ENCODE measurements around the gene XPC.
A peak's percentile ranks its signal among the peaks of the same experiment; 100 is the strongest.

XPC gene

DNA sequence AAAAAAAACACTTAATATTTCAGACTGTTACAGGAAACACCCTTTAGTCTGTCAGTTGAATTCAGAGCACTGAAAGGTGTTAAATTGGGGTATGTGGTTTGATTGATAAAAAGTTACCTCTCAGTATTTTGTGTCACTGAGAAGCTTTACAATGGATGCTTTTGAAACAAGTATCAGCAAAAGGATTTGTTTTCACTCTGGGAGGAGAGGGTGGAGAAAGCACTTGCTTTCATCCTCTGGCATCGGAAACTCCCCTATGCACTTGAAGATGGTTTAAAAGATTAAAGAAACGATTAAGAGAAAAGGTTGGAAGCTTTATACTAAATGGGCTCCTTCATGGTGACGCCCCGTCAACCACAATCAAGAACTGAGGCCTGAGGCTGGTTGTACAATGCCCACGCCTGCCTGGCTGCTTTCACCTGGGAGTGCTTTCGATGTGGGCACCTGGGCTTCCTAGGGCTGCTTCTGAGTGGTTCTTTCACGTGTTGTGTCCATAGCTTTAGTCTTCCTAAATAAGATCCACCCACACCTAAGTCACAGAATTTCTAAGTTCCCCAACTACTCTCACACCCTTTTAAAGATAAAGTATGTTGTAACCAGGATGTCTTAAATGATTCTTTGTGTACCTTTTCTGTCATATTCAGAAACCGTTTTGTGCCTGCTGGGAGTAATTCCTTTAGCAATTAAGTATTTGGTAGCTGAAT, 35.7 kb downstream of the XPC start:
- H3K9ac ChIP-seq (ENCODE audit: low read length) = peak overlapping the region; percentile 95

DNA sequence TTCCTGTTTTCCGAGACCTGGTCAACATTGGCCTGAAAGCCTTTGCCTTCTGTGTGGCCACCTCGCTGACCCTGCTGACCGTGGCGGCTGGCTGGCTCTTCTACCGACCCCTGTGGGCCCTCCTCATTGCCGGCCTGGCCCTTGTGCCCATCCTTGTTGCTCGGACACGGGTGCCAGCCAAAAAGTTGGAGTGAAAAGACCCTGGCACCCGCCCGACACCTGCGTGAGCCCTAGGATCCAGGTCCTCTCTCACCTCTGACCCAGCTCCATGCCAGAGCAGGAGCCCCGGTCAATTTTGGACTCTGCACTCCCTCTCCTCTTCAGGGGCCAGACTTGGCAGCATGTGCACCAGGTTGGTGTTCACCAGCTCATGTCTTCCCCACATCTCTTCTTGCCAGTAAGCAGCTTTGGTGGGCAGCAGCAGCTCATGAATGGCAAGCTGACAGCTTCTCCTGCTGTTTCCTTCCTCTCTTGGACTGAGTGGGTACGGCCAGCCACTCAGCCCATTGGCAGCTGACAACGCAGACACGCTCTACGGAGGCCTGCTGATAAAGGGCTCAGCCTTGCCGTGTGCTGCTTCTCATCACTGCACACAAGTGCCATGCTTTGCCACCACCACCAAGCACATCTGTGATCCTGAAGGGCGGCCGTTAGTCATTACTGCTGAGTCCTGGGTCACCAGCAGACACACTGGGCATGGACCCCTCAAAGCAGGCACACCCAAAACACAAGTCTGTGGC, 36.6 kb downstream of the XPC start:
- Histone ChIP-seq H3K18ac (ENCODE audit: low read depth in 1 of 2, low read length in 2 of 2) (no peak overlapping the region), H3K27me3 (ENCODE audit: control insufficient read depth in 1 of 2, insufficient read depth in 1 of 2, low read length in 2 of 2) (no peaks in the 10 kb centered on the region), H3K9me3 (ENCODE audit: control insufficient read depth, low read length) (no peaks in the 10 kb centered on the region), H2BK5ac (ENCODE audit: low read depth, low read length, poor library complexity, severe bottlenecking) (no peak overlapping the region), H3K4me2 (ENCODE audit: low read length, poor library complexity, severe bottlenecking) (no peak overlapping the region), H3K79me1 (replicated peaks; ENCODE audit: low read length, poor library complexity, severe bottlenecking) (peaks cover 18% of the 10 kb centered on the region), H3K36me3 (ENCODE audit: control insufficient read depth in 1 of 2, insufficient read depth in 2 of 2, low read depth in 1 of 2, low read length in 2 of 2) (peaks cover 65 to 75% of the 10 kb centered on the region in 2 experiments), H3K14ac (ENCODE audit: low read length in 2 of 2) (peak overlapping the region in 1 of 2 experiments; percentile 4), H2AFZ (ENCODE audit: low read depth, low read length) (no peak overlapping the region), H3K9ac (ENCODE audit: low read length) (peak overlapping the region; percentile 95), H2BK15ac (ENCODE audit: low read depth, poor library complexity, severe bottlenecking) (no peak overlapping the region), H4K91ac (ENCODE audit: low read length) (no peak overlapping the region), H3K4me3 (ENCODE audit: insufficient read depth in 1 of 2, low read depth in 1 of 2, low read length in 2 of 2) (no peak overlapping the region), H3K4me1 (ENCODE audit: control insufficient read depth, insufficient read depth, low read depth, low read length) (peaks cover 23% of the 10 kb centered on the region), H2BK120ac (ENCODE audit: low read depth, low read length) (no peak overlapping the region), H4K8ac (ENCODE audit: low read length) (peak overlapping the region; percentile 10), H2AK5ac (ENCODE audit: low read length, severe bottlenecking) (no peak overlapping the region), H2BK12ac (ENCODE audit: low read length in 2 of 2) (peak overlapping the region; percentile 29 to 85), H3K23ac (ENCODE audit: low read length in 2 of 2) (no peak overlapping the region), H3K4ac (ENCODE audit: low read depth in 1 of 2, low read length in 2 of 2) (no peak overlapping the region), H3K27ac (ENCODE audit: low read length, poor library complexity, severe bottlenecking) (no peak overlapping the region)
- WGBS = 97% methylated on average over 19 of the region's 19 CpGs
- DNase-seq = no peak

More for the DNA sequence above, 35.7 kb downstream of the XPC start:
- H3K27me3 ChIP-seq (ENCODE audit: control insufficient read depth in 1 of 2, insufficient read depth in 1 of 2, low read length in 2 of 2) = no peaks in the 10 kb centered on the region
- peaks cover 22% of the 10 kb centered on the region for H3K4me1 ChIP-seq (ENCODE audit: control insufficient read depth, insufficient read depth, low read depth, low read length)
- WGBS = 82% methylated on average over 8 of the region's 8 CpGs
- H2AK5ac ChIP-seq (ENCODE audit: low read length, severe bottlenecking) = peak overlapping the region; percentile 19
- DNase-seq = peak; percentile 15
- no peak overlapping the region for H3K4me3 ChIP-seq (ENCODE audit: insufficient read depth in 1 of 2, low read depth in 1 of 2, low read length in 2 of 2)
- H2BK120ac ChIP-seq (ENCODE audit: low read depth, low read length) = no peak overlapping the region
- H3K4ac ChIP-seq (ENCODE audit: low read depth in 1 of 2, low read length in 2 of 2) = no peak overlapping the region
- H3K14ac ChIP-seq (ENCODE audit: low read length in 2 of 2) = no peak overlapping the region
- no peak overlapping the region for H2BK5ac ChIP-seq (ENCODE audit: low read depth, low read length, poor library complexity, severe bottlenecking)
- H2AFZ ChIP-seq (ENCODE audit: low read depth, low read length) = no peak overlapping the region
- H4K91ac ChIP-seq (ENCODE audit: low read length) = no peak overlapping the region
- no peak overlapping the region for H3K23ac ChIP-seq (ENCODE audit: low read length in 2 of 2)
- H3K36me3 ChIP-seq (ENCODE audit: control insufficient read depth in 1 of 2, insufficient read depth in 2 of 2, low read depth in 1 of 2, low read length in 2 of 2) = peaks cover 65 to 78% of the 10 kb centered on the region in 2 experiments
- no peaks in the 10 kb centered on the region for H3K9me3 ChIP-seq (ENCODE audit: control insufficient read depth, low read length)
- H2BK15ac ChIP-seq (ENCODE audit: low read depth, poor library complexity, severe bottlenecking) = no peak overlapping the region
- H3K79me1 ChIP-seq (replicated peaks; ENCODE audit: low read length, poor library complexity, severe bottlenecking) = peaks cover 16% of the 10 kb centered on the region
- peak overlapping the region; percentile 43 for H3K27ac ChIP-seq (ENCODE audit: low read length, poor library complexity, severe bottlenecking)
- H4K8ac ChIP-seq (ENCODE audit: low read length) = peak overlapping the region; percentile 21
- H2BK12ac ChIP-seq (ENCODE audit: low read length in 2 of 2) = peak overlapping the region in 1 of 2 experiments; percentile 68
- H3K18ac ChIP-seq (ENCODE audit: low read depth in 1 of 2, low read length in 2 of 2) = peak overlapping the region in 1 of 2 experiments; percentile 54
- no peak overlapping the region for H3K4me2 ChIP-seq (ENCODE audit: low read length, poor library complexity, severe bottlenecking)

DNA sequence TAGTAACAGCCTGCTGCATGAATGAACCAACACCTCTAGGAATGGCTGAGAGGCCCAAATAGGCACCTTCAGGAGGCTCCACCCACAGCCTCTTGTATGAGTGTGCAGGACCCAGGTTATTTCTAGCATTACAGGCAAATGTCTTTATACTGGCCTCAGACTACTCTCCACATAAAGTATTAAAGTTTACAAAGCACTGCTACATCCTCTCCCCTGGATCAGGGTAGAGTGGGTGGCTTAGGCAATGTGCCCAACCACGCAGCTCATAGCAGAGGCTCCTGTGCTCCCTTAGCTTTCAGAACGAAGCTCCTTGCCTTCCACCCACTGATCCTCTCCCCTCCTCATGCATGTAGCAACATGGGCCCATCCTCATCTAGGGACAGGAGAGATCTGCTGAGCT, 37.3 kb downstream of the XPC start:
- Histone ChIP-seq H4K91ac (ENCODE audit: low read length) (no peak overlapping the region), H2BK15ac (ENCODE audit: low read depth, poor library complexity, severe bottlenecking) (no peak overlapping the region), H3K4me2 (ENCODE audit: low read length, poor library complexity, severe bottlenecking) (no peak overlapping the region), H3K18ac (ENCODE audit: low read depth in 1 of 2, low read length in 2 of 2) (no peak overlapping the region), H2BK12ac (ENCODE audit: low read length in 2 of 2) (no peak overlapping the region), H3K79me1 (replicated peaks; ENCODE audit: low read length, poor library complexity, severe bottlenecking) (peaks cover 17% of the 10 kb centered on the region), H3K23ac (ENCODE audit: low read length in 2 of 2) (no peak overlapping the region), H4K8ac (ENCODE audit: low read length) (no peak overlapping the region), H3K4me3 (ENCODE audit: insufficient read depth in 1 of 2, low read depth in 1 of 2, low read length in 2 of 2) (no peak overlapping the region), H2AFZ (ENCODE audit: low read depth, low read length) (no peak overlapping the region), H3K14ac (ENCODE audit: low read length in 2 of 2) (no peak overlapping the region), H2BK120ac (ENCODE audit: low read depth, low read length) (no peak overlapping the region), H3K9me3 (ENCODE audit: control insufficient read depth, low read length) (no peaks in the 10 kb centered on the region), H3K4ac (ENCODE audit: low read depth in 1 of 2, low read length in 2 of 2) (no peak overlapping the region), H3K4me1 (ENCODE audit: control insufficient read depth, insufficient read depth, low read depth, low read length) (peaks cover 23% of the 10 kb centered on the region), H2BK5ac (ENCODE audit: low read depth, low read length, poor library complexity, severe bottlenecking) (no peak overlapping the region), H3K36me3 (ENCODE audit: control insufficient read depth in 1 of 2, insufficient read depth in 2 of 2, low read depth in 1 of 2, low read length in 2 of 2) (peaks cover 65 to 75% of the 10 kb centered on the region in 2 experiments), H3K27me3 (ENCODE audit: control insufficient read depth in 1 of 2, insufficient read depth in 1 of 2, low read length in 2 of 2) (no peaks in the 10 kb centered on the region), H3K9ac (ENCODE audit: low read length) (no peak overlapping the region), H3K27ac (ENCODE audit: low read length, poor library complexity, severe bottlenecking) (no peak overlapping the region), H2AK5ac (ENCODE audit: low read length, severe bottlenecking) (no peak overlapping the region)
- no peak for DNase-seq
- 92% methylated on average over 2 of the region's 2 CpGs for WGBS

DNA sequence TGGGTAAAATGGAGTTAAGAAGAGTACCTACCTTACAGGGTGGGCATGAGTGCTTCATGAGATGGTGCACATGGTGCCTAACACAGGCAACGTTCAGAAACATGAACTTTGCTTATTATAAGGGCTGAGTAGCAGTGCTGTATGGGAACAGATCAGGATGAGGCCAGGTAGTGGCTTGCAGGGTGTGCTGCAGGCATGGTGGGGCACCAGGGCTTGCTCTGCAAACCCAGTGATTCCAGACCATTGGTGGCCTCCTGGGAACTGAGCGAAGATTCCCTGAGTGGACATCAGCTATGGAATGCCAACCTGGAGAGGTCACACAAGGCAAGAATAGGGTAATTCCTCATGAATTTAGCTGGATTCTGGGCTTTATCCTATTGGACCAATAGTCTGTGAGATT, 37.7 kb downstream of the XPC start:
- H2BK12ac ChIP-seq (ENCODE audit: low read length in 2 of 2) = no peak overlapping the region
- no peak overlapping the region for H2BK5ac ChIP-seq (ENCODE audit: low read depth, low read length, poor library complexity, severe bottlenecking)
- no peak overlapping the region for H2AFZ ChIP-seq (ENCODE audit: low read depth, low read length)
- no peak overlapping the region for H3K9ac ChIP-seq (ENCODE audit: low read length)
- no peaks in the 10 kb centered on the region for H3K27me3 ChIP-seq (ENCODE audit: control insufficient read depth in 1 of 2, insufficient read depth in 1 of 2, low read length in 2 of 2)
- no peak overlapping the region for H2BK15ac ChIP-seq (ENCODE audit: low read depth, poor library complexity, severe bottlenecking)
- no peak overlapping the region for H3K27ac ChIP-seq (ENCODE audit: low read length, poor library complexity, severe bottlenecking)
- no peak overlapping the region for H3K14ac ChIP-seq (ENCODE audit: low read length in 2 of 2)
- H3K4me3 ChIP-seq (ENCODE audit: insufficient read depth in 1 of 2, low read depth in 1 of 2, low read length in 2 of 2) = no peak overlapping the region
- no peak overlapping the region for H4K91ac ChIP-seq (ENCODE audit: low read length)
- H4K8ac ChIP-seq (ENCODE audit: low read length) = no peak overlapping the region
- H2BK120ac ChIP-seq (ENCODE audit: low read depth, low read length) = no peak overlapping the region
- H3K4me2 ChIP-seq (ENCODE audit: low read length, poor library complexity, severe bottlenecking) = no peak overlapping the region
- DNase-seq = no peak
- 95% methylated on average over 2 of the region's 2 CpGs for WGBS
- H3K4me1 ChIP-seq (ENCODE audit: control insufficient read depth, insufficient read depth, low read depth, low read length) = peaks cover 18% of the 10 kb centered on the region
- H3K4ac ChIP-seq (ENCODE audit: low read depth in 1 of 2, low read length in 2 of 2) = no peak overlapping the region
- H3K18ac ChIP-seq (ENCODE audit: low read depth in 1 of 2, low read length in 2 of 2) = no peak overlapping the region
- H3K23ac ChIP-seq (ENCODE audit: low read length in 2 of 2) = no peak overlapping the region
- H2AK5ac ChIP-seq (ENCODE audit: low read length, severe bottlenecking) = no peak overlapping the region
- H3K36me3 ChIP-seq (ENCODE audit: control insufficient read depth in 1 of 2, insufficient read depth in 2 of 2, low read depth in 1 of 2, low read length in 2 of 2) = peaks cover 63 to 75% of the 10 kb centered on the region in 2 experiments
- peaks cover 17% of the 10 kb centered on the region for H3K79me1 ChIP-seq (replicated peaks; ENCODE audit: low read length, poor library complexity, severe bottlenecking)
- H3K9me3 ChIP-seq (ENCODE audit: control insufficient read depth, low read length) = no peaks in the 10 kb centered on the region
